ENCODE results near the gene DAND5.

DNA sequence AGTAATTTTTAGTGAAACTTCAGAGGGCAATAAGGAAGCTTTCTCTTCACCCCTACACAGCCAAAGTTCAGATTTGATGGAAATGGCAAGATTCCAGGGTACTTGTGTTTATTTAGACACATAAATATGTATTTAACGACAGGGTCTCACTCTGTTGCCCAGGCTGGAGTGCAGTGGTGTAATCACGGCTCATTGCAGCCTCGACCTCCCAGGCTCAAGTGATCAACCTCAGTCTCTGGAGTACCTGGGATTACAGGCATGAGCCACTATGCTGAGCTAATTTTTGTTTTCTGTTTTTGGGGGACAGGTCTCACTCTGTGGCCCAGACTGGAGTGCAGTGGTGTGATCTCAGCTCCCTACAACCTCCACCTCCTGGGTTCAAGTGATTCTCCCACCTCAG, 48.3 kb upstream of the DAND5 start:
- TF ChIP-seq, protein P1, sequence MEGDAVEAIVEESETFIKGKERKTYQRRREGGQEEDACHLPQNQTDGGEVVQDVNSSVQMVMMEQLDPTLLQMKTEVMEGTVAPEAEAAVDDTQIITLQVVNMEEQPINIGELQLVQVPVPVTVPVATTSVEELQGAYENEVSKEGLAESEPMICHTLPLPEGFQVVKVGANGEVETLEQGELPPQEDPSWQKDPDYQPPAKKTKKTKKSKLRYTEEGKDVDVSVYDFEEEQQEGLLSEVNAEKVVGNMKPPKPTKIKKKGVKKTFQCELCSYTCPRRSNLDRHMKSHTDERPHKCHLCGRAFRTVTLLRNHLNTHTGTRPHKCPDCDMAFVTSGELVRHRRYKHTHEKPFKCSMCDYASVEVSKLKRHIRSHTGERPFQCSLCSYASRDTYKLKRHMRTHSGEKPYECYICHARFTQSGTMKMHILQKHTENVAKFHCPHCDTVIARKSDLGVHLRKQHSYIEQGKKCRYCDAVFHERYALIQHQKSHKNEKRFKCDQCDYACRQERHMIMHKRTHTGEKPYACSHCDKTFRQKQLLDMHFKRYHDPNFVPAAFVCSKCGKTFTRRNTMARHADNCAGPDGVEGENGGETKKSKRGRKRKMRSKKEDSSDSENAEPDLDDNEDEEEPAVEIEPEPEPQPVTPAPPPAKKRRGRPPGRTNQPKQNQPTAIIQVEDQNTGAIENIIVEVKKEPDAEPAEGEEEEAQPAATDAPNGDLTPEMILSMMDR (conservative IDR thresholded peaks at IDR 0.05; ENCODE audit: low read length): no peak
- TF ChIP-seq EZH2phosphoT487 (IDR thresholded peaks at IDR 0.05; ENCODE audit: borderline replicate concordance): no peak
